ENCODE measurements around the gene OLFM2. TPM values are rescaled to one million over a fixed set of nuclear protein-coding genes. Genes with fewer than 3 reads are reported as not detected.

Gene OLFM2
- total and polyA plus RNA-seq, 12 donors: 0.30 to 8.0 (median 1.4) TPM

DNA sequence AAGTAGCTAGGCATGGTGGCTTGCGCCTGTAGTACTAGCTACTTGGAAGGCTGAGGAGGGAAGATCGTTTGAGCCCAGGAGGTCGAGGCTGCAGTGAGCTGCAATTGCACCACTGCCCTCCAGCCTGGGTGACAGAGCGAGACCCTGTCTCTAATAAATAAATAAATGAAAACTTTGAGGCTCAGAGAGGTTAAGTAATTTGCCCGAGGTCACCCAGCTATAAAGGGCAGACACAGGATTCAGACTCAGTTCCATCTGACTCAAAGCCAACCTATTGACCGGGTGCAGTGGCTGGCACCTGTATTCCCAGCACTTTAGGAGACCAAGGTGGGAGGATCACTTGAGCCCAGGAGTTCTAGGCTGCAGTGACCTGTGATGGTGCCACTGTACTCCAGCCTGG, 7.4 kb upstream of the OLFM2 start:
- H3K27me3 ChIP-seq: peaks cover 0 to 34% (median 9%) of the 10 kb centered on the region in 7 donors
- 86 to 90% methylated on average over 6 of the region's 6 CpGs for WGBS, 2 donors
- ATAC-seq (no peak), DNase-seq (no peak)
- H3K4me3 ChIP-seq: no peak overlapping the region
- TF ChIP-seq, protein P1, sequence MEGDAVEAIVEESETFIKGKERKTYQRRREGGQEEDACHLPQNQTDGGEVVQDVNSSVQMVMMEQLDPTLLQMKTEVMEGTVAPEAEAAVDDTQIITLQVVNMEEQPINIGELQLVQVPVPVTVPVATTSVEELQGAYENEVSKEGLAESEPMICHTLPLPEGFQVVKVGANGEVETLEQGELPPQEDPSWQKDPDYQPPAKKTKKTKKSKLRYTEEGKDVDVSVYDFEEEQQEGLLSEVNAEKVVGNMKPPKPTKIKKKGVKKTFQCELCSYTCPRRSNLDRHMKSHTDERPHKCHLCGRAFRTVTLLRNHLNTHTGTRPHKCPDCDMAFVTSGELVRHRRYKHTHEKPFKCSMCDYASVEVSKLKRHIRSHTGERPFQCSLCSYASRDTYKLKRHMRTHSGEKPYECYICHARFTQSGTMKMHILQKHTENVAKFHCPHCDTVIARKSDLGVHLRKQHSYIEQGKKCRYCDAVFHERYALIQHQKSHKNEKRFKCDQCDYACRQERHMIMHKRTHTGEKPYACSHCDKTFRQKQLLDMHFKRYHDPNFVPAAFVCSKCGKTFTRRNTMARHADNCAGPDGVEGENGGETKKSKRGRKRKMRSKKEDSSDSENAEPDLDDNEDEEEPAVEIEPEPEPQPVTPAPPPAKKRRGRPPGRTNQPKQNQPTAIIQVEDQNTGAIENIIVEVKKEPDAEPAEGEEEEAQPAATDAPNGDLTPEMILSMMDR (IDR thresholded peaks at IDR 0.05): no peak
- peaks cover 0 to 24% (median 5%) of the 10 kb centered on the region in 9 donors for H3K4me1 ChIP-seq
- peaks cover 0 to 22% (median 8%) of the 10 kb centered on the region in 11 donors for H3K9me3 ChIP-seq
- intact Hi-C loops (cut with DNase I): loop anchor here in 2 of 10 donors (2.0 to 10.0 kb wide), 2 partner anchors 61 to 65 kb away; no protein-coding TSS in a partner anchor
- H3K27ac ChIP-seq: no peak overlapping the region
- no peaks in the 10 kb centered on the region for H3K36me3 ChIP-seq

DNA sequence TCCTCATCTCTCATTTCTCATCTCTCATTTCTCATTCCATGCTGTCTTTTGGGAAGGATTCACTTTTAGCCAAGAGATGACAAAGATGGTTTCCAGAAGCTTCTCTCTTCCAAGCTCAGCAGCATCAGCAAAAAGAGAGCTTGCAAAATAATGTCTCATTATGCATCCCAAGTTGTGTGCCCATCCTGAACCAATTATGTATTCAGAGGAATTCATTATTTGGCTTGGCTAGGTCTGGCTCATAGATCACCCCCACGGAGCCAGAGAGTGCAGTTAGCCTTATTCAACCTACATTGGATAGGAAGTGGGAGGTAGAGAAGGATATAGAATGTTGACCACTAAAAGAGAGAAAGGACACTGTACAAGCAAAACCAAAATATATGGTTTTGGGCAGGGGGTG, 5.4 kb upstream of the OLFM2 start:
- no peak overlapping the region for H3K27ac ChIP-seq
- 66 to 70% methylated on average over 1 of the region's 1 CpG for WGBS, 2 donors
- no peak overlapping the region for H3K4me3 ChIP-seq
- H3K4me1 ChIP-seq: peaks cover 0 to 21% (median 7%) of the 10 kb centered on the region in 9 donors
- TF ChIP-seq, protein P1 (IDR thresholded peaks at IDR 0.05): no peak
- H3K36me3 ChIP-seq: no peaks in the 10 kb centered on the region
- no peak for ATAC-seq
- peaks cover 0 to 43% (median 22%) of the 10 kb centered on the region in 7 donors for H3K27me3 ChIP-seq
- no peak for DNase-seq
- intact Hi-C loops (cut with DNase I): loop anchor here in 1 of 10 donors (10.0 kb wide), 1 partner anchor 63 kb away; no protein-coding TSS in a partner anchor
- H3K9me3 ChIP-seq: peaks cover 0 to 22% (median 8%) of the 10 kb centered on the region in 11 donors

- no peak for DNase-seq
- H3K4me3 ChIP-seq: no peak overlapping the region
- peaks cover 0 to 22% (median 8%) of the 10 kb centered on the region in 11 donors for H3K9me3 ChIP-seq
- no peaks in the 10 kb centered on the region for H3K36me3 ChIP-seq
- no peak overlapping the region for H3K27ac ChIP-seq
- peaks cover 0 to 19% (median 9%) of the 10 kb centered on the region in 9 donors for H3K4me1 ChIP-seq
- ATAC-seq: no peak
- TF ChIP-seq, protein P1 (IDR thresholded peaks at IDR 0.05): no peak
- intact Hi-C loops (cut with DNase I): loop anchor here in 1 of 10 donors (10.0 kb wide), 1 partner anchor 64 kb away; no protein-coding TSS in a partner anchor
- WGBS, 2 donors: 50 to 53% methylated on average over 1 of the region's 1 CpG
- H3K27me3 ChIP-seq: peaks cover 0 to 46% (median 24%) of the 10 kb centered on the region in 7 donors
Observed at GRCh38 chr19:9941231-9941630, 4.9 kb upstream of the OLFM2 start.

GRCh38 chr19:9940778-9941177, 4.5 kb upstream of the OLFM2 start:
- 83 to 84% methylated on average over 2 of the region's 2 CpGs for WGBS, 2 donors
- H3K4me3 ChIP-seq: no peak overlapping the region
- no peaks in the 10 kb centered on the region for H3K36me3 ChIP-seq
- H3K27me3 ChIP-seq: peaks cover 0 to 46% (median 27%) of the 10 kb centered on the region in 7 donors
- peaks cover 0 to 22% (median 8%) of the 10 kb centered on the region in 11 donors for H3K9me3 ChIP-seq
- TF ChIP-seq, protein P1 (IDR thresholded peaks at IDR 0.05): no peak
- intact Hi-C loops (cut with DNase I): loop anchor here in 1 of 10 donors (10.0 kb wide), 1 partner anchor 64 kb away; no protein-coding TSS in a partner anchor
- ATAC-seq: no peak
- H3K27ac ChIP-seq: no peak overlapping the region
- DNase-seq: no peak
- peaks cover 3 to 18% (median 7%) of the 10 kb centered on the region in 9 donors for H3K4me1 ChIP-seq
